ENCODE measurements around the gene PID1. TPM values are rescaled to one million over a fixed set of nuclear protein-coding genes. Genes with fewer than 3 reads are reported as not detected.
A peak's percentile ranks its signal among the peaks of the same experiment; 100 is the strongest.
"Not testable (repeated sequence)": the region's sequence is repeated elsewhere in the genome, so short reads cannot be mapped to it uniquely, and the experiment has no call there.

PID1 gene
- total RNA-seq, 1 experiment from 2014 or later, result not detected

DNA sequence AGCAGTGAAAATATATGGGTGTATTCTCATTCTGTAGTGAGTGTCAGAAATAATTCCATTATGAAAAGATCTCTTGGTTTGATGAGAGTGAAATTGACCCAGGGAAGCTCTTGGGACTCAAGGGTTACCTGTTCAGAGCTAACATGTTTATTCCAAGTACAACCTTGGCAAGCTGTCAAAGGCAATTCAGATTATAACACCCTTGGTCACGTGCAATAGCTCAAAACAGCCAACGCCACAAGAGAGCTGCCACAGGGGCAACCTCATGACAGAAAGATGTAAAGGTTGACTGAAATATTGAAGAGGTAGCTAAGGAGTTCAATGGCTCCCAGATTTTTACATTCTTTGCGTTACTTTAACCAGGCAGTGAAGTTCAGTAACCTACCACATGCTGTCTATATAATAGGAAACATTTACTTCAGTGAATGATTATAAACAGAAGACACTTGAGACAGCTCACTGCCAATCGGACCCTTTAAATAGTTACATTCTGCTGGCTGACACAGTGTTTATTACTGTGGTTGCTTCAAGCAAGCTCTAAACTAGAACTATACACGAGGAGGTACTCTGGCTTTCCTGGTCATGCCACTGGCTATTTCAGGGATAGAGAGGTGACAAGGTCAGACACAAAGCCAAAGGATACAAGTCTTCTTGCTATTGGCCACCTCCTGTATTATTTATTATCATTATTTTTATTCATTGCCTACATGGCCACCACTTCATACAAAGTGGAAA is 187.3 kb downstream of the PID1 start:
- no TSS peak for BruUV-seq (replicated peaks)
- Histone ChIP-seq H3K9me3 (ENCODE audit: insufficient read depth, low read depth) (no peaks in the 10 kb centered on the region; the same call in 1 of the 2 replicates), H3K9me2 (ENCODE audit: insufficient read depth) (no peaks in the 10 kb centered on the region; the same call in 1 of the 2 replicates), H3K4me3 (no peak overlapping the region), H2AFZ (no peak overlapping the region), H3K79me2 (ENCODE audit: low read depth) (no peaks in the 10 kb centered on the region), H3K4me1 (replicated peaks; ENCODE audit: insufficient read depth) (no peaks in the 10 kb centered on the region), H3K27me3 (ENCODE audit: insufficient read depth, low read depth) (no peaks in the 10 kb centered on the region), H4K20me1 (ENCODE audit: insufficient read depth) (no peaks in the 10 kb centered on the region), H3K27ac (no peak overlapping the region), H3F3A (ENCODE audit: insufficient read depth, low read depth) (no peaks in the 10 kb centered on the region), H3K36me3 (ENCODE audit: low read depth) (no peaks in the 10 kb centered on the region), H3K4me2 (no peak overlapping the region)
- no peak for TF ChIP-seq EZH2 (IDR thresholded peaks at IDR 0.05; ENCODE audit: low read depth)
- TF ChIP-seq, protein P1, sequence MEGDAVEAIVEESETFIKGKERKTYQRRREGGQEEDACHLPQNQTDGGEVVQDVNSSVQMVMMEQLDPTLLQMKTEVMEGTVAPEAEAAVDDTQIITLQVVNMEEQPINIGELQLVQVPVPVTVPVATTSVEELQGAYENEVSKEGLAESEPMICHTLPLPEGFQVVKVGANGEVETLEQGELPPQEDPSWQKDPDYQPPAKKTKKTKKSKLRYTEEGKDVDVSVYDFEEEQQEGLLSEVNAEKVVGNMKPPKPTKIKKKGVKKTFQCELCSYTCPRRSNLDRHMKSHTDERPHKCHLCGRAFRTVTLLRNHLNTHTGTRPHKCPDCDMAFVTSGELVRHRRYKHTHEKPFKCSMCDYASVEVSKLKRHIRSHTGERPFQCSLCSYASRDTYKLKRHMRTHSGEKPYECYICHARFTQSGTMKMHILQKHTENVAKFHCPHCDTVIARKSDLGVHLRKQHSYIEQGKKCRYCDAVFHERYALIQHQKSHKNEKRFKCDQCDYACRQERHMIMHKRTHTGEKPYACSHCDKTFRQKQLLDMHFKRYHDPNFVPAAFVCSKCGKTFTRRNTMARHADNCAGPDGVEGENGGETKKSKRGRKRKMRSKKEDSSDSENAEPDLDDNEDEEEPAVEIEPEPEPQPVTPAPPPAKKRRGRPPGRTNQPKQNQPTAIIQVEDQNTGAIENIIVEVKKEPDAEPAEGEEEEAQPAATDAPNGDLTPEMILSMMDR (conservative IDR thresholded peaks at IDR 0.05), result no peak
- DNase-seq, result no peak
- POLR2A ChIA-PET (ENCODE audit: unreplicated experiment), result no interaction called here
- intact Hi-C loops (cut with micrococcal nuclease; ENCODE audit: unreplicated experiment), result no loop called here
- CTCF ChIA-PET, result no interaction called here

DNA sequence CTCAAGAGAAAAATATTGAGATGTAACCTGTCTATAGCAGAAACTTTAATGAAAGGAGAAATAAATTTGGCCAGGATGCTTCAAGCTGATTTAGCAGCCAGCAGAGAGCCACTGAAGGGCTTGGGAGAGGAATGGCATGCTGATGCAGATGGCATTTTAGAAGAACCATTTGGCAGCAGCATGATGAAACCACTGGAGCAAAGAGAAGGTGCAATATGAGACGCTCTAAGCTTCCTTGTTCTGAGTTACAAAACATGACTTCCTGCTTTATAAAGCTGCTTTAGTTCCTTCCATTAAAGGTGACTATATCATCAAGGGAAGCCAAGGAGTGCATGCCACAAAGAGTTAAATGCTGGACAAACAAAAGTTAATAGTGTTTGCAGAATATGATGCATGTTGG is 189.7 kb downstream of the PID1 start:
- BruUV-seq (replicated peaks), result no TSS peak

DNA sequence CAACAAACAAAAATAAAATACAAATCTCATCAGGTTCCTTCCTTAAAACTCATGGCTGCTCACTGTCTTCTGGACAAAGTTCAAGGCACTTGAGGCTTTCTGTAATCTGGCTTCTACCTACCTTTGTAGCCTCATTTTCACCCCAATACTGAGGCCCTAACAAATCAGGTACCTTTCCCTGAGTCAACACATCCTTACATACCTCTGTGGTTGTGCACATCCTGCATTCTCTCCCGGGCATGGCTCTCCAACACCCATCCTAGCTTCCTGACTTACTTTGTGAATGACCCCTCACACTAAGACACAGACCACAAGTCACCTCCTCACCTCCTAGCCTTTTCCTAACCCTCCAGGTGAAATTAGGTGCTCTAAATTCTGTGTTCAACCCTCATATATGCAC is 190.9 kb downstream of the PID1 start:
- no peaks in the 10 kb centered on the region for H3K36me3 ChIP-seq (ENCODE audit: low read depth)
- POLR2A ChIA-PET (ENCODE audit: unreplicated experiment), result no interaction called here
- H3K27me3 ChIP-seq (ENCODE audit: insufficient read depth, low read depth), result no peaks in the 10 kb centered on the region
- no peaks in the 10 kb centered on the region for H3K79me2 ChIP-seq (ENCODE audit: low read depth)
- DNase-seq, result no peak
- H3F3A ChIP-seq (ENCODE audit: insufficient read depth, low read depth), result no peaks in the 10 kb centered on the region
- no TSS peak for BruUV-seq (replicated peaks)
- no peaks in the 10 kb centered on the region for H3K4me1 ChIP-seq (replicated peaks; ENCODE audit: insufficient read depth)
- 0 out of 2 replicates have a peak overlapping the region, but pooled peaks have one; percentile 23 for H3K27ac ChIP-seq
- intact Hi-C loops (cut with micrococcal nuclease; ENCODE audit: unreplicated experiment), result no loop called here
- no peaks in the 10 kb centered on the region; the same call in 1 of the 2 replicates for H3K9me2 ChIP-seq (ENCODE audit: insufficient read depth)
- H3K4me2 ChIP-seq, result no peak overlapping the region
- CTCF ChIA-PET, result no interaction called here
- no peaks in the 10 kb centered on the region for H4K20me1 ChIP-seq (ENCODE audit: insufficient read depth)
- TF ChIP-seq, protein P1 (conservative IDR thresholded peaks at IDR 0.05), result no peak
- TF ChIP-seq EZH2 (IDR thresholded peaks at IDR 0.05; ENCODE audit: low read depth), result no peak
- H3K4me3 ChIP-seq, result no peak overlapping the region
- no peaks in the 10 kb centered on the region; the same call in 1 of the 2 replicates for H3K9me3 ChIP-seq (ENCODE audit: insufficient read depth, low read depth)
- no peak overlapping the region for H2AFZ ChIP-seq

More for the DNA sequence above, 189.7 kb downstream of the PID1 start:
- Histone ChIP-seq H3K27me3 (ENCODE audit: insufficient read depth, low read depth) (no peaks in the 10 kb centered on the region), H3K9me2 (ENCODE audit: insufficient read depth) (no peaks in the 10 kb centered on the region; the same call in 1 of the 2 replicates), H3K79me2 (ENCODE audit: low read depth) (no peaks in the 10 kb centered on the region), H3F3A (ENCODE audit: insufficient read depth, low read depth) (no peaks in the 10 kb centered on the region), H3K4me3 (no peak overlapping the region), H3K36me3 (ENCODE audit: low read depth) (no peaks in the 10 kb centered on the region), H3K4me1 (replicated peaks; ENCODE audit: insufficient read depth) (no peaks in the 10 kb centered on the region), H3K9me3 (ENCODE audit: insufficient read depth, low read depth) (no peaks in the 10 kb centered on the region; the same call in 1 of the 2 replicates), H3K27ac (no peak overlapping the region), H3K4me2 (no peak overlapping the region), H4K20me1 (ENCODE audit: insufficient read depth) (no peaks in the 10 kb centered on the region), H2AFZ (no peak overlapping the region)
- ChIA-PET CTCF (no interaction called here), POLR2A (ENCODE audit: unreplicated experiment) (no interaction called here)
- TF ChIP-seq EZH2 (IDR thresholded peaks at IDR 0.05; ENCODE audit: low read depth), result no peak
- TF ChIP-seq, protein P1 (conservative IDR thresholded peaks at IDR 0.05), result no peak
- DNase-seq, result no peak
- intact Hi-C loops (cut with micrococcal nuclease; ENCODE audit: unreplicated experiment), result no loop called here

DNA sequence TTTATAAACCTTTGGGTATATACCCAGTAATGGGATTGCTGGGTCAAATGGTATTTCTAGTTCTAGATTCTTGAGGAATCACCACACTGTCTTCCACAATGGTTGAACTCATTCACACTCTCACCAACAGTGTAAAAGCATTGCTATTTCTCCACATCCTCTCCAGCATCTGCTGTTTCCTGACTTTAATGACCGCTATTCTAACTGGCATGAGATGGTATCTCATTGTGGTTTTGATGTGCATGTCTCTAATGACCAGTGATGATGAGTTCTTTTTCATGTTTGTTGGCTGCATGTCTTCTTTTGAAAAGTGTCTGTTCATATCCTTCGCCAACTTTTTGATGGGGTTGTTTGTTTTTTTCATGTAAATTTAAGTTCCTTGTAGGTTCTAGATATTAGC is 194.2 kb downstream of the PID1 start:
- H3K9me2 ChIP-seq (ENCODE audit: insufficient read depth); POLR2A ChIA-PET (ENCODE audit: unreplicated experiment): not testable (repeated sequence)

More for the DNA sequence above, 194.2 kb downstream of the PID1 start:
- intact Hi-C loops (cut with micrococcal nuclease; ENCODE audit: unreplicated experiment); CTCF ChIA-PET; H3K9me3 ChIP-seq (ENCODE audit: insufficient read depth, low read depth); DNase-seq; H3K27ac ChIP-seq; H3K79me2 ChIP-seq (ENCODE audit: low read depth); H3K36me3 ChIP-seq (ENCODE audit: low read depth); H3K4me3 ChIP-seq; H3K4me2 ChIP-seq; H2AFZ ChIP-seq; H3K4me1 ChIP-seq (replicated peaks; ENCODE audit: insufficient read depth); H3K27me3 ChIP-seq (ENCODE audit: insufficient read depth, low read depth); H4K20me1 ChIP-seq (ENCODE audit: insufficient read depth); H3F3A ChIP-seq (ENCODE audit: insufficient read depth, low read depth); BruUV-seq (replicated peaks): not testable (repeated sequence)

Data from PC-9 (cell line).